HepG2 (cell line): ENCODE data around the gene AIFM1. TPM values are rescaled to one million over a fixed set of nuclear protein-coding genes. Genes with fewer than 3 reads are reported as not detected.

ENCODE experiments used
- AHDC1 ChIP-seq: sonication (generic); formaldehyde crosslinking; IDR thresholded peaks from 2 replicates; pipeline ENCODE4 v1.5.1; 2020; ENCODE audit warnings: mild to moderate bottlenecking, missing genetic modification reagents, borderline replicate concordance
- CSRNP1 ChIP-seq: sonication (generic); formaldehyde crosslinking; IDR thresholded peaks from 2 replicates; pipeline ENCODE4 v1.8.1; 2023; ENCODE audit warnings: mild to moderate bottlenecking, missing genetic modification reagents
- EHMT2 ChIP-seq: fragments of 200-600 bp; sonication (generic); IDR thresholded peaks from 2 replicates; pipeline ENCODE4 v1.7.0; 2017; ENCODE audit warnings: antibody characterized with exemption, low read depth, low read length, borderline replicate concordance
- ESRRA ChIP-seq: sonication (generic); formaldehyde crosslinking; IDR thresholded peaks from 2 replicates; pipeline ENCODE4 v1.5.1; 2020; ENCODE audit warnings: mild to moderate bottlenecking, low read depth, missing genetic modification reagents
- FUBP1 ChIP-seq: sonication (generic); formaldehyde crosslinking; IDR thresholded peaks from 2 replicates; pipeline ENCODE4 v1.5.1; 2020; ENCODE audit warnings: missing genetic modification reagents, mild to moderate bottlenecking, borderline replicate concordance
- KDM3A ChIP-seq: IDR thresholded peaks from 2 replicates; pipeline ENCODE4 v1.6.1; 2018; ENCODE audit warnings: low read depth, missing compliant biosample characterization
- NAIF1 ChIP-seq: sonication (generic); formaldehyde crosslinking; IDR thresholded peaks from 2 replicates; pipeline ENCODE4 v1.5.0; 2020; ENCODE audit warnings: mild to moderate bottlenecking, missing genetic modification reagents, borderline replicate concordance
- NFIC ChIP-seq: IDR thresholded peaks from 2 replicates; pipeline ENCODE4 v1.6.1; 2012; ENCODE audit warnings: mild to moderate bottlenecking, low read length, inconsistent platforms
- RBM22 ChIP-seq: fragments of 200-400 bp; formaldehyde crosslinking; optimal IDR thresholded peaks from 2 replicates; pipeline ENCODE3; 2017; ENCODE audit warnings: mild to moderate bottlenecking, low read length, moderate library complexity
- RORA ChIP-seq: sonication (generic); formaldehyde crosslinking; IDR thresholded peaks from 2 replicates; pipeline ENCODE4 v1.5.0; 2020; ENCODE audit warnings: mild to moderate bottlenecking, missing genetic modification reagents, moderate library complexity
- ZBTB49 ChIP-seq: sonication (generic); formaldehyde crosslinking; IDR thresholded peaks from 2 replicates; pipeline ENCODE4 v1.4.0; 2020; ENCODE audit warnings: missing genetic modification reagents, borderline replicate concordance
- ZFP1 ChIP-seq: IDR thresholded peaks from 2 replicates; pipeline ENCODE4 v1.6.1; 2016
- ZNF33A ChIP-seq: sonication (generic); formaldehyde crosslinking; IDR thresholded peaks from 2 replicates; pipeline ENCODE4 v1.5.1; 2020; ENCODE audit warnings: missing genetic modification reagents, mild to moderate bottlenecking, moderate library complexity, borderline replicate concordance
- ZNF362 ChIP-seq: sonication (generic); formaldehyde crosslinking; IDR thresholded peaks from 2 replicates; pipeline ENCODE4 v1.4.0; 2020; ENCODE audit warnings: missing genetic modification reagents, mild to moderate bottlenecking, borderline replicate concordance
- ZNF44 ChIP-seq: sonication (generic); formaldehyde crosslinking; IDR thresholded peaks from 2 replicates; pipeline ENCODE4 v1.5.1; 2020; ENCODE audit warnings: mild to moderate bottlenecking, missing genetic modification reagents
- polyA plus RNA-seq, 8 experiments: library from polyadenylated mRNA; depleted of rRNA in 3 of 8; stranded (reverse) in 7 of 8; unstranded in 1 of 8; fragments of >200 nt; fragmentation: Illumina TruSeq in 4 of 8; extraction: Trizol in 4 of 8; gene quantifications; 2 replicates each; pipeline versions ENCODE4 v1.2.1 to v1.2.3, GENCODE V29; 2011 to 2016; ENCODE audit warnings: low read depth in 4 of 8, missing spikeins in 1 of 8, mixed read lengths in 1 of 8; ENCODE audit not compliant: insufficient read depth in 1 of 8
- total RNA-seq, 5 experiments: library from RNA; depleted of rRNA; stranded (reverse); fragments of >200 nt; fragmentation: Illumina TruSeq; extraction: Trizol; gene quantifications; 2 replicates each; pipeline ENCODE4 v1.2.3, GENCODE V29; 2016; ENCODE audit warnings: low read depth in 1 of 5

Gene AIFM1
- total and polyA plus RNA-seq, 2 of the 13 experiments (the other 11 are each of a cell fraction or from before 2014, with no cell fraction given) = 42.8 to 46.9 TPM

GRCh38 chrX:130165703-130166502, at the start of gene AIFM1 (continued):
- TF ChIP-seq CSRNP1 (CRISPR knock-in tag) (no peak), RORA (CRISPR knock-in tag) (no peak), RBM22 (no peak), ZFP1 (CRISPR knock-in tag) (no peak), AHDC1 (CRISPR knock-in tag) (no peak), ZNF362 (no peak), FUBP1 (CRISPR knock-in tag) (no peak), EHMT2 (no peak), ZNF44 (CRISPR knock-in tag) (no peak), NAIF1 (peak; percentile 97), ZBTB49 (CRISPR knock-in tag) (no peak), ZNF33A (CRISPR knock-in tag) (no peak), KDM3A (no peak), NFIC (no peak), ESRRA (no peak)
